Ishikawa (cell line): ENCODE results near the gene CDHR4.

Experiments used
- CEBPB ChIP-seq: IDR thresholded peaks from 2 replicates; pipeline ENCODE4 v1.6.1; 2012
- CREB1 ChIP-seq: IDR thresholded peaks from 2 replicates; pipeline ENCODE4 v1.6.1; 2012; ENCODE audit warnings: low read depth
- EGR1 ChIP-seq: IDR thresholded peaks from 2 replicates; pipeline ENCODE4 v1.6.1; 2012
- EP300 ChIP-seq: IDR thresholded peaks from 2 replicates; pipeline ENCODE4 v1.6.1; 2012; ENCODE audit warnings: borderline replicate concordance
- FOXM1 ChIP-seq: IDR thresholded peaks from 2 replicates; pipeline ENCODE4 v1.6.1; 2012; ENCODE audit warnings: low read depth, borderline replicate concordance
- NFIC ChIP-seq: IDR thresholded peaks from 2 replicates; pipeline ENCODE4 v1.6.1; 2012
- RAD21 ChIP-seq: IDR thresholded peaks from 2 replicates; pipeline ENCODE4 v1.6.1; 2012; ENCODE audit warnings: low read depth
- TAF1 ChIP-seq: IDR thresholded peaks from 2 replicates; pipeline ENCODE4 v1.6.1; 2012; ENCODE audit warnings: low read depth, mild to moderate bottlenecking
- TCF12 ChIP-seq: IDR thresholded peaks from 2 replicates; pipeline ENCODE4 v1.6.1; 2012; ENCODE audit warnings: low read depth
- TEAD4 ChIP-seq: IDR thresholded peaks from 2 replicates; pipeline ENCODE4 v1.6.1; 2012
- YY1 ChIP-seq: IDR thresholded peaks from 2 replicates; pipeline ENCODE4 v1.6.1; 2012; ENCODE audit warnings: low read depth
- ZBTB7A ChIP-seq: IDR thresholded peaks from 2 replicates; pipeline ENCODE4 v1.6.1; 2012; ENCODE audit warnings: low read depth
- TF ChIP-seq, protein P1 (sequence below): IDR thresholded peaks from 2 replicates; pipeline ENCODE4 v1.6.1; 2012; ENCODE audit warnings: low read depth, mild to moderate bottlenecking
- TF ChIP-seq, protein P2 (sequence below): IDR thresholded peaks from 2 replicates; pipeline ENCODE4 v1.6.1; 2012
- TF ChIP-seq, protein P3 (sequence below): IDR thresholded peaks from 2 replicates; pipeline ENCODE4 v1.6.1; 2012

The CDHR4 gene

DNA sequence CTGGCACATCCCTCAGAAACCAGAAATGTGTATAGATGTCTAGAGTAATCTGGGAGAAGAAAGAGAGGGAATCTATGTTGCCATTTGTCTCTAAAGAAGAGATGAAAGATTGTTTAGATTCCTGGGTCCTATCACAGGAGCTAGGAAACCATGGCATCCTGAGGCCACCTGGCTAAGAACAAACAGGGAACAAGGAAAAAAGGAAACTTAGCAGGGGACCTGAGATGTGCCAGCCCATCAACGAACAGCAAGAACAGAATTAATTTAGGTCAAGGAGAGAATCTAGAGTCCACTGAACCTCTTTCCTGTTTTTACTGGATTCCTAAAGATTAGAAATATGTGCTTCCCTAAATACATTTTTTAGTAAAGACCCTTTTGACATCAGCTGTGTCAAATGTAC is 43.6 kb downstream of the CDHR4 start:
- no peak for TF ChIP-seq ZBTB7A
- no peak for TF ChIP-seq YY1
- no peak for TF ChIP-seq TEAD4
- TF ChIP-seq, protein P1, sequence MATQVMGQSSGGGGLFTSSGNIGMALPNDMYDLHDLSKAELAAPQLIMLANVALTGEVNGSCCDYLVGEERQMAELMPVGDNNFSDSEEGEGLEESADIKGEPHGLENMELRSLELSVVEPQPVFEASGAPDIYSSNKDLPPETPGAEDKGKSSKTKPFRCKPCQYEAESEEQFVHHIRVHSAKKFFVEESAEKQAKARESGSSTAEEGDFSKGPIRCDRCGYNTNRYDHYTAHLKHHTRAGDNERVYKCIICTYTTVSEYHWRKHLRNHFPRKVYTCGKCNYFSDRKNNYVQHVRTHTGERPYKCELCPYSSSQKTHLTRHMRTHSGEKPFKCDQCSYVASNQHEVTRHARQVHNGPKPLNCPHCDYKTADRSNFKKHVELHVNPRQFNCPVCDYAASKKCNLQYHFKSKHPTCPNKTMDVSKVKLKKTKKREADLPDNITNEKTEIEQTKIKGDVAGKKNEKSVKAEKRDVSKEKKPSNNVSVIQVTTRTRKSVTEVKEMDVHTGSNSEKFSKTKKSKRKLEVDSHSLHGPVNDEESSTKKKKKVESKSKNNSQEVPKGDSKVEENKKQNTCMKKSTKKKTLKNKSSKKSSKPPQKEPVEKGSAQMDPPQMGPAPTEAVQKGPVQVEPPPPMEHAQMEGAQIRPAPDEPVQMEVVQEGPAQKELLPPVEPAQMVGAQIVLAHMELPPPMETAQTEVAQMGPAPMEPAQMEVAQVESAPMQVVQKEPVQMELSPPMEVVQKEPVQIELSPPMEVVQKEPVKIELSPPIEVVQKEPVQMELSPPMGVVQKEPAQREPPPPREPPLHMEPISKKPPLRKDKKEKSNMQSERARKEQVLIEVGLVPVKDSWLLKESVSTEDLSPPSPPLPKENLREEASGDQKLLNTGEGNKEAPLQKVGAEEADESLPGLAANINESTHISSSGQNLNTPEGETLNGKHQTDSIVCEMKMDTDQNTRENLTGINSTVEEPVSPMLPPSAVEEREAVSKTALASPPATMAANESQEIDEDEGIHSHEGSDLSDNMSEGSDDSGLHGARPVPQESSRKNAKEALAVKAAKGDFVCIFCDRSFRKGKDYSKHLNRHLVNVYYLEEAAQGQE: no peak
- TF ChIP-seq, protein P2, sequence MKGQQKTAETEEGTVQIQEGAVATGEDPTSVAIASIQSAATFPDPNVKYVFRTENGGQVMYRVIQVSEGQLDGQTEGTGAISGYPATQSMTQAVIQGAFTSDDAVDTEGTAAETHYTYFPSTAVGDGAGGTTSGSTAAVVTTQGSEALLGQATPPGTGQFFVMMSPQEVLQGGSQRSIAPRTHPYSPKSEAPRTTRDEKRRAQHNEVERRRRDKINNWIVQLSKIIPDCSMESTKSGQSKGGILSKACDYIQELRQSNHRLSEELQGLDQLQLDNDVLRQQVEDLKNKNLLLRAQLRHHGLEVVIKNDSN: no peak
- TF ChIP-seq RAD21: no peak
- TF ChIP-seq CREB1: no peak
- TF ChIP-seq EP300: no peak
- no peak for TF ChIP-seq TAF1
- no peak for TF ChIP-seq TCF12
- TF ChIP-seq CEBPB: no peak
- TF ChIP-seq, protein P3, sequence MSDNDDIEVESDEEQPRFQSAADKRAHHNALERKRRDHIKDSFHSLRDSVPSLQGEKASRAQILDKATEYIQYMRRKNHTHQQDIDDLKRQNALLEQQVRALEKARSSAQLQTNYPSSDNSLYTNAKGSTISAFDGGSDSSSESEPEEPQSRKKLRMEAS: no peak

DNA sequence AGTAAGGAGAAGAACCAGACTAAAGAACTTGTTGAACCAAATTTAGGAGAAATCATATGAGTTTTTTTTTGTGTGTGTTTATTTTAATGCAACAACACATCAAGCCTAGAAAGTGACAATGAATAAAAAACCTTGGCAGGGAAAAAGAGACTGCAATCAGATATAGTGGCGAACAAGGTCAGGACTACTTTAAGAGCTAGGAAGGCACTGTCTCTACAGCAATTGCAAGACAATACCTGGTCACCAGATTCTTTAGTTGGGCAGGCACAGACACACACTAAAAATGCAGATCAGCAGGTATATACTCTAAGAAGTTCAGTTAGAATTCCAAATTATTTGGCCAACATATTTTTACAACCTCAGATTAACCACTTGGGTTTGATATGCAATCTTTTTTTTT is 45.1 kb downstream of the CDHR4 start:
- TF ChIP-seq YY1 (no peak), RAD21 (no peak), NFIC (no peak), FOXM1 (no peak), EP300 (no peak), TEAD4 (no peak), TAF1 (no peak), CREB1 (no peak), TCF12 (no peak), CEBPB (no peak), EGR1 (no peak), ZBTB7A (no peak)
- TF ChIP-seq, protein P3: no peak
- TF ChIP-seq, protein P2: no peak
- TF ChIP-seq, protein P1: no peak

DNA sequence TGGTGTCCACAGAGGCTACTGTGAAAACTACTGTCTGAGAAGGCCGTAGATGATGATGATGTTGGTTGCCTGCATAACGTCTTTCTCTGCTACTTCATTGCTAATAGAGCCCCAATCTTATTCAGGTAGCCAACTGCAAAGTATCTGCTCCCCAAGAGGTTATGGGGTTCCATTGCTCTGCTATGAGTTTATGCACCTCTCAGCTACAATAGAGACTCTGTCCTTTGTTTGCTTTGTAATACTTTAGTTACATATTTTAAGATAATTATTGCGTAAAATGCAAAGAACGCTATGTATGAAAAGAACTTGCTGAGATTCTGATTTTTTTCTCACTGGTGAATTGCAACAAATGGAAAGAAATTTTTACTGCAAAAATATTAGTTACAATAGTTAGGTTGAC is 48.2 kb downstream of the CDHR4 start:
- TF ChIP-seq, protein P2: no peak

DNA sequence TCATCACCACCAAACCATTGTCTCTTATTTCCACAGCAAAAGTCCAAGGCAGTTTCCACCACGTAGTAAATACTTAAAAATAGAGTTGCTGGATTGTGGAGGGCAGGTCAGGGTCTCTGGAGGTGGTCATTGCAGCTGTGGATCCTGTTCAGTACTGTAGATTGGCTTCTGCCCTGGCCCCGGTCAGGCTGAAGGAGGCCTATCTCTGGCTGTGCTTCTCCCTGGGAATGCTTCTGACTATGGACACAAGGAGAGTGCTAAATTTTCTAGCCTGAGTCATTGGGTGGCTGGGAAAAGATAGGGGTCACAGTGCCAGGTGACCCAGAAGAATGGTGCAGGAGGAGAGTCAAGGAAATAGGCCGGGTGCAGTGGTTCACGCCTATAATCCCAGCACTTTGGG is 49.6 kb downstream of the CDHR4 start:
- TF ChIP-seq, protein P3: no peak
- TF ChIP-seq TEAD4: no peak

DNA sequence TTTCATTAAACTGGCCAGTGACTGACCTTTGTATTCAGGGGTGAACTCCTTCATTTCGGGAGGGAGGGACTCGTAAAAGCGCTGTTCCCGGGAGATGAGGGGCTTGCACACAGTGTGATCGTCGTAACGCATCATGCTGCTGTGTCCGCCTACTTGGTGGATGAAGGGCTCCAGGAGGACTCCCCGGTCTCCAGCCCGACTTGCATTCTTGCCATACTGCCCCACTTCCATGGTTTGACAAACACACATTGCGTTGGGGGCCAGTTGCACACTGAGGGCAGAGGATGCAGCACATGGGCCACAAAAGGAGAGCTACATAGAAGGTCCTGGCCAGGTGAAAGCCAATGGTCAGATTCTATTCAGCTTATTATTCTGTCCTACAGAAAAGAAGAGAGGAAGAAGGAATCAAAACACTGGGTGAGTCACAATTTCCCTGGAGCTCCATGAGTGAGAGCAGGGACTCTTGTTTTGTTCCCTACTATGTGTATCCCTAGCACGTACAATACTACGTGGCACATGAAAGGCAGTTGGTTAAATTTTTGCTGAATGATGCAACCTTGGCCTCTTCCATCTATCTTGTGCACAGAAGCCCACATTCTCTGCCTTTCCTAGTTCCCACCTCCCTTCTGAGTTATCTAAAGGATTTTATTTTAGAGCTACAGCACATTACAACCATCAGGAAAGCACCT is 51.7 kb downstream of the CDHR4 start:
- TF ChIP-seq RAD21 (no peak), EGR1 (no peak), TEAD4 (no peak), NFIC (no peak), TAF1 (no peak)
- TF ChIP-seq, protein P1: no peak
